Prostate gland (tissue), 2 donors: ENCODE data around the gene TAF1C. TPM values are rescaled to one million over a fixed set of nuclear protein-coding genes. Genes with fewer than 3 reads are reported as not detected.
A peak's percentile ranks its signal among the peaks of the same experiment; 100 is the strongest.

ENCODE experiments used
- DNase-seq: peaks from one replicate; pipeline ENCODE4 v3.0.0-alpha.2; 2019; ENCODE audit warnings: low spot score
- H3K27ac ChIP-seq, 2 donors: fragments of 200-600 bp; sonication (generic); 2 replicates each; pipeline ENCODE4 v1.5.1; 2017 to 2019
- H3K27me3 ChIP-seq: fragments of 200-600 bp; sonication (generic); replicated peaks from 2 replicates; pipeline ENCODE4 v1.5.1; 2019; ENCODE audit not compliant: insufficient read depth
- H3K36me3 ChIP-seq, 2 donors: fragments of 200-600 bp; sonication (generic); 1 replicate in 1 of 2; 2 replicates in 1 of 2; pipeline versions ENCODE4 v1.5.1 to v1.8.1; 2017 to 2019
- H3K4me1 ChIP-seq: fragments of 200-600 bp; sonication (generic); replicated peaks from 2 replicates; pipeline ENCODE4 v1.5.1; 2019
- H3K4me3 ChIP-seq, 2 donors: fragments of 200-600 bp; sonication (generic); 2 replicates each; pipeline ENCODE4 v1.5.1; 2017 to 2019
- H3K9me3 ChIP-seq: fragments of 200-600 bp; sonication (generic); 2 replicates; pipeline ENCODE4 v1.5.1; 2017
- POLR2A ChIP-seq: fragments of 450-650 bp; IDR thresholded peaks from one replicate; pipeline ENCODE4 v1.6.1; 2016; ENCODE audit warnings: antibody characterized with exemption, mild to moderate bottlenecking
- POLR2AphosphoS5 ChIP-seq: sonication (generic); formaldehyde crosslinking; IDR thresholded peaks from one replicate; pipeline ENCODE4 v1.6.1; 2017; ENCODE audit warnings: antibody characterized with exemption
- WGBS: methylation state at CpG from one replicate; pipeline ENCODE4 v1.1.5; 2018; 5-methylcytosine and 5-hydroxymethylcytosine counted together
- intact Hi-C: fragments of 100-400 bp; cut with DNase I; formaldehyde crosslinking; loops from one replicate; pipeline ENCODE4 v1.14.2; 2022
- total RNA-seq, 2 donors: library from RNA; depleted of rRNA; stranded (reverse); fragments of >200 nt; gene quantifications; one replicate each; pipeline ENCODE4 v1.1.0, GENCODE V29; 2016
- TF ChIP-seq, protein P1 (sequence below), 4 experiments: fragments of 200-600 bp in 2 of 4; fragments of 450-650 bp in 2 of 4; sonication (generic) in 2 of 4; IDR thresholded peaks; 1 replicate in 3 of 4; 2 replicates in 1 of 4; pipeline ENCODE4 v1.5.1; 2016 to 2019; ENCODE audit warnings: antibody characterized with exemption in 4 of 4, mild to moderate bottlenecking in 2 of 4, moderate library complexity in 2 of 4

The TAF1C gene
- total RNA-seq, 2 donors from 2014 or later, result 53.4 to 87.9 TPM

DNA sequence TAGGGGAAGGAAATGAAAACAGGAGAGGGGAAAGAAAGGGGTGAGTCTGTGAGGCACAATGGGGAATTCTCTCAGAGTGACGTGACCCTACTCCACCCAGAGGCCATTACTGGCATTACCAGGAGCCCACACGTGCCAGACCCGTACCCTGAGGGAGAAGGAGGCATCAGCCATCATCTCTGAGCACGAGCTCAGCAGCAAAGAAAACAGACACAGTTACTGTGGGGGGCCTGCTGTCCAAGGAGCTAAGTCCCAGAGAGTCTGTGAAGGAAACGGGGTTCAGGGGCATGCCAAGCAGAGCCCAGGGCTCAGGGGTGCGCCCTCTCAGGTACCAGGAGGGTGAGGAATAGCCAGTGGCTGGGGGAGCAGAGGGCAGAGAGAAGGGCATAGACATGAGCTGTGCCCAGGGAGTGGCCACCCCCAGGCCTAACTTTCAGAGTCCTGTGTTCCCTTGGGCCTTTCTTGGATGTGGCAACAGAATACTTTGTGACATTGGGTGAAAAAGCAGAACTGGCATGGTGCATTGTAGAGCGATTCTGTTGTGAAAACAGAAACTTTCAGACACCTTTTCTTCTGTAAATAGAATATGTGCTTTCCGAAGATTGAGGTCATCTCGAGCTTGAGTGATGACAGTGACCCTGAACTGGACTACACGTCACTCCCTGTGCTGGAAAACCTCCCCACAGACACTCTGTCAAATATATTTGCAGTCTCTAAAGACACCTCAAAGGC, 11.3 kb downstream of the TAF1C start:
- intact Hi-C loops, result loop anchor here (5.0 to 10.0 kb wide), 2 partner anchors 88 to 211 kb away; partner anchors contain the start of gene NECAB2
- Histone ChIP-seq H3K27ac (peak overlapping the region; percentile 27 to 74), H3K36me3 (peaks cover 0 to 16% of the 10 kb centered on the region in 2 donors), H3K4me1 (peaks cover 6% of the 10 kb centered on the region), H3K9me3 (no peaks in the 10 kb centered on the region), H3K27me3 (no peaks in the 10 kb centered on the region), H3K4me3 (no peak overlapping the region)
- TF ChIP-seq POLR2A, result no peak
- TF ChIP-seq, protein P1, sequence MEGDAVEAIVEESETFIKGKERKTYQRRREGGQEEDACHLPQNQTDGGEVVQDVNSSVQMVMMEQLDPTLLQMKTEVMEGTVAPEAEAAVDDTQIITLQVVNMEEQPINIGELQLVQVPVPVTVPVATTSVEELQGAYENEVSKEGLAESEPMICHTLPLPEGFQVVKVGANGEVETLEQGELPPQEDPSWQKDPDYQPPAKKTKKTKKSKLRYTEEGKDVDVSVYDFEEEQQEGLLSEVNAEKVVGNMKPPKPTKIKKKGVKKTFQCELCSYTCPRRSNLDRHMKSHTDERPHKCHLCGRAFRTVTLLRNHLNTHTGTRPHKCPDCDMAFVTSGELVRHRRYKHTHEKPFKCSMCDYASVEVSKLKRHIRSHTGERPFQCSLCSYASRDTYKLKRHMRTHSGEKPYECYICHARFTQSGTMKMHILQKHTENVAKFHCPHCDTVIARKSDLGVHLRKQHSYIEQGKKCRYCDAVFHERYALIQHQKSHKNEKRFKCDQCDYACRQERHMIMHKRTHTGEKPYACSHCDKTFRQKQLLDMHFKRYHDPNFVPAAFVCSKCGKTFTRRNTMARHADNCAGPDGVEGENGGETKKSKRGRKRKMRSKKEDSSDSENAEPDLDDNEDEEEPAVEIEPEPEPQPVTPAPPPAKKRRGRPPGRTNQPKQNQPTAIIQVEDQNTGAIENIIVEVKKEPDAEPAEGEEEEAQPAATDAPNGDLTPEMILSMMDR (IDR thresholded peaks at IDR 0.05), result peak; percentile 47 to 87 (median 66)
- TF ChIP-seq POLR2AphosphoS5, result peak; percentile 11
- 35% methylated on average over 10 of the region's 10 CpGs for WGBS
- DNase-seq, result peak; percentile 51

DNA sequence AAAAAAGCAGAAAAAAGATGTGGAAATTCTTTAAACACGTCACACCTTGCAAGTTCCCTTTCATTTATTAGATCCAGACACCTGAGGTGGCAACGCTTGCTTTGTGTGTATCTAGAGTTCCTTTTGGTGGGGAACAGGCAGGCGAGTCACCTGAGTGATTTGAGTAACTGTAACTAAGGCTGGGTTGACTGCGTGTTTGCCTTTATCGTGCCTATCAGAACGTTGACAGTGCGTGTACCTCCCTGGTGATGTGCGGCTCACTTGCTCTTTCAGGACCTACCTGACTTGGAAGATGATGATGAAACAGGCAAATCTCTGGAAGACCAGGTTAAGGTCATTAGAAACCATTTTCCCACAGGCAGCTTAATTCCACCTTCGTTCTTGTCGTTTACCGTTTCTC, 12.5 kb downstream of the TAF1C start:
- Histone ChIP-seq H3K27ac (no peak overlapping the region), H3K9me3 (no peaks in the 10 kb centered on the region), H3K4me1 (peaks cover 6% of the 10 kb centered on the region), H3K27me3 (no peaks in the 10 kb centered on the region), H3K4me3 (no peak overlapping the region), H3K36me3 (peaks cover 0 to 7% of the 10 kb centered on the region in 2 donors)
- WGBS, result 84% methylated on average over 11 of the region's 11 CpGs
- TF ChIP-seq, protein P1 (IDR thresholded peaks at IDR 0.05), result no peak
- TF ChIP-seq POLR2A (no peak), POLR2AphosphoS5 (no peak)
- DNase-seq, result no peak
- intact Hi-C loops, result loop anchor here (10.0 kb wide), 1 partner anchor 210 kb away; the partner anchor contains the start of gene NECAB2

DNA sequence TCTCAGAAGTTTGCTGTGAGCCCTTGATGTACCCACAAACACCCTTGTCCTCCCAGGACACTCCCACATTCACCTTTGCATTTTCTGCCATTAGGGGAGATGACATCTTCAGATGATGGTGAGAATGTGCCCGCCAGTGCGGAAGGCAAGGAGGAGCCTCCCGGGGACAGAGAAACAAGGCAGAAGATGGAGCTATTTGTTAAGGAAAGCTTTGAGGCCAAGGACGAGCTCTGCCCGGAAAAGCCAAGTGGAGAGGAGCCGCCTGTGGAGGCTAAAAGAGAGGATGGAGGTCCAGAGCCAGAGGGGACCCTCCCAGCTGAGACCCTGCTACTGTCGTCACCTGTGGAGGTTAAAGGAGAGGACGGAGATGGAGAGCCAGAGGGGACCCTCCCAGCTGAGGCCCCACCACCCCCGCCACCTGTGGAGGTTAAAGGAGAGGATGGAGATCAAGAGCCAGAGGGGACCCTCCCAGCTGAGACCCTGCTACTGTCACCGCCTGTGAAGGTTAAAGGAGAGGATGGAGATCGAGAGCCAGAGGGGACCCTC, 17.0 kb downstream of the TAF1C start:
- WGBS, result 72% methylated on average over 11 of the region's 11 CpGs
- intact Hi-C loops, result loop anchor here (10.0 kb wide), 1 partner anchor 205 kb away; the partner anchor contains the start of gene NECAB2

DNA sequence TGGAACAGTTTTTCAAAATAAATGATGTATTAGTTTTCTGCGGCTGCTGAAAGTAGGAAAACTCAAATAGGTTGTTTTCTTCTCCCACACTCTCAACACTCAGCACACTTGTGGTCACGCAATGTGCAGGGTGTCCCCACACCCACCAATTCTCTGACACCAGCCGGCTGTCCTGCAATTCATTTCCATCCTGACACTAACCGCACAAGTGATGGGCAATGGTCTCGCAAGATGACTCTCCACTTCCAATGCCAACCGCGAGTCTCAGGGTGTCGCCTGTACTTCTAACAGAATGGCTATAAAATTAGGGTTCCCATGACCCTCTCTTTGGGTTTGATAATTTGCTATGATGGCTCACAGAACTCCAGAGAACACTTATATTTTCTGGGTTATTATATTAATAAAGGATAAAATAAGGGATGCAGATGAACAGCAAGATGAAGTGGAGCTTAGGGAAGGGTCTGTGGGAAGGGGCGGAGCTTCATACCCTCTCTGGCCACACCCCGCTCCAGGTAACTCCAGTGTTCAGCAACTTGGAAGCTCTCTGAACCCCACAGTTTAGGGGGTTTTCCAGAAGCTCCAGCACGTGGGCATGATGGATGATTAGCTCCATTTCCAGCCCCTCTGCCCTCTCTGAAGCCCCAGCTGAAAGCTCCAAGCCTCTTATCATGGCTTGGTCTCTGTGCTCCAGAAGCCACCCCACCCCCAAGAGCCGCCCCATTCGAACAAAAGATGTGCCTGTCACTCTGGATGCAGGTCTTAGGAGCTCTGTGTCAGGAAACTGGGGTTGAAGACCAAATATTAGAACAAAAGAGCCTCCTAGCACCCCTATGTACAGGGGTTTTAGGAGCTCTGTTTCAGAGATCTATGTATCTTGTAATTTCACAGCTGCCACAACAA, 19.8 kb downstream of the TAF1C start:
- TF ChIP-seq POLR2A (no peak), POLR2AphosphoS5 (no peak)
- TF ChIP-seq, protein P1 (IDR thresholded peaks at IDR 0.05), result no peak
- no peak overlapping the region for H3K27ac ChIP-seq
- WGBS, result 84% methylated on average over 13 of the region's 13 CpGs
- intact Hi-C loops, result no loop called here
- no peaks in the 10 kb centered on the region for H3K9me3 ChIP-seq
- no peaks in the 10 kb centered on the region for H3K4me1 ChIP-seq
- H3K4me3 ChIP-seq, result no peak overlapping the region
- DNase-seq, result no peak
- H3K27me3 ChIP-seq, result no peaks in the 10 kb centered on the region
- no peaks in the 10 kb centered on the region for H3K36me3 ChIP-seq

More for the DNA sequence above, 17.0 kb downstream of the TAF1C start:
- Histone ChIP-seq H3K4me3 (no peak overlapping the region), H3K27ac (no peak overlapping the region), H3K4me1 (no peaks in the 10 kb centered on the region), H3K36me3 (no peaks in the 10 kb centered on the region), H3K9me3 (no peaks in the 10 kb centered on the region), H3K27me3 (no peaks in the 10 kb centered on the region)
- TF ChIP-seq POLR2AphosphoS5 (no peak), POLR2A (no peak)
- TF ChIP-seq, protein P1 (IDR thresholded peaks at IDR 0.05), result no peak
- no peak for DNase-seq
